NB4 (cell line): ENCODE data around the gene KIRREL2.

Source experiments
- CTCF ChIP-seq: IDR thresholded peaks from one replicate; pipeline ENCODE4 v1.5.1; 2012; ENCODE audit warnings: low read depth, low read length
- MAX ChIP-seq: IDR thresholded peaks from 2 replicates; pipeline ENCODE4 v1.6.1; 2011; ENCODE audit warnings: low read depth, low read length
- POLR2A ChIP-seq: IDR thresholded peaks from 2 replicates; pipeline ENCODE4 v1.6.1; 2011; ENCODE audit warnings: mild to moderate bottlenecking; ENCODE audit not compliant: insufficient read length; ENCODE audit errors: extremely low read depth

GRCh38 chr19:35847911-35848310, 8.8 kb upstream of the KIRREL2 start:
- TF ChIP-seq CTCF (no peak), MAX (no peak), POLR2A (no peak)
